DMS114 treated with DMSO at 0.1 percent for 48 hours (cell line): Measurements from ENCODE around the gene HK2.
A peak's percentile ranks its signal among the peaks of the same experiment; 100 is the strongest.
"Not testable (repeated sequence)": the region's sequence is repeated elsewhere in the genome, so short reads cannot be mapped to it uniquely, and the experiment has no call there.

ENCODE experiments used
- DNase-seq: peaks from one replicate; lab custom pipeline; 2025; ENCODE audit not compliant: unreplicated experiment; lab: John Stamatoyannopoulos, UW

HK2 gene

GRCh38 chr2:74876081-74876886 lies 42.4 kb downstream of the HK2 start:
- DNase-seq: peak; percentile 39

DNA sequence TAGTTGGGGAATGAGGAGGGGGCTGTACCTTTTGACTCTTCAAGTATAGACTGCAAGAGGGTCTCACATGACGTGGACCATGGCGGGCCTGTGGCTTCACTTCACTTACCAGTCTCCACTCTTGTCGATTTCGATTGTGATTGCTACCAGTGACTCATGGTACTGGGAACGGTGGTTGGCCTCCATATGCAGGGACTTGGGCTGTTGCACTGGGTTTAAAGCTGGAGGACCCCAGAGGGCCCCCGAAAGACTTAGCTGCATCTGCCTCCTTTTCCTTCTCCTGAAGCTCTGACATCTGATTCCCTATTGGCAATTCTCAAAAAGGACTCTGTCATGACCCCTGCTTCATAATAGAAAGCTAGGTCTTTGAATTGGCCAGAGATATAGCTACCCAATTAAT lies 43.4 kb downstream of the HK2 start:
- no peak for DNase-seq

GRCh38 chr2:74877781-74878433 lies 44.0 kb downstream of the HK2 start:
- DNase-seq: no peak

GRCh38 chr2:74878551-74878950 lies 44.6 kb downstream of the HK2 start:
- DNase-seq: no peak

- no peak for DNase-seq
Observed at GRCh38 chr2:74880054-74880728, 46.3 kb downstream of the HK2 start.

GRCh38 chr2:74881176-74881575 lies 47.2 kb downstream of the HK2 start:
- no peak for DNase-seq

GRCh38 chr2:74881626-74882298 lies 47.8 kb downstream of the HK2 start:
- DNase-seq: no peak

GRCh38 chr2:74882299-74882687 lies 48.4 kb downstream of the HK2 start:
- DNase-seq: no peak

DNA sequence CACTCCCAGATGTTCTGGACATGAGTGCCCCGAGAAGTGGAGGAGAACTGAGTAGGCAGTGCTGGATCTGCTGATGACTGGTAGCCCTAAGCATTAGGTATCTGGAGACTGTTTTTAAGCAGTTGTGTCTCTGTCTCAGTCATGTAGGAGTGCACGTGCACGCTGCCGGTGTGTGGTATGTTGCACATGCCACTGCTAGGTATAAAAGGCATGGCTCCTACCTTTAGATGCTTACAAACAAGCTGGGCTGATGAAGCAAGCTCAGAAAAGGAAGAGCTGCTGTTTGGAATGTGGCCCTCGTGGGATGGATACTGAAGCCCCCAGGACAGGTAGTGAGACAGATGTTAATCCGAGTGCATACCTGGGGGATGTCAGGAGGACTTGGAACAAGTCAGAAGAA lies 49.1 kb downstream of the HK2 start:
- no peak for DNase-seq

DNA sequence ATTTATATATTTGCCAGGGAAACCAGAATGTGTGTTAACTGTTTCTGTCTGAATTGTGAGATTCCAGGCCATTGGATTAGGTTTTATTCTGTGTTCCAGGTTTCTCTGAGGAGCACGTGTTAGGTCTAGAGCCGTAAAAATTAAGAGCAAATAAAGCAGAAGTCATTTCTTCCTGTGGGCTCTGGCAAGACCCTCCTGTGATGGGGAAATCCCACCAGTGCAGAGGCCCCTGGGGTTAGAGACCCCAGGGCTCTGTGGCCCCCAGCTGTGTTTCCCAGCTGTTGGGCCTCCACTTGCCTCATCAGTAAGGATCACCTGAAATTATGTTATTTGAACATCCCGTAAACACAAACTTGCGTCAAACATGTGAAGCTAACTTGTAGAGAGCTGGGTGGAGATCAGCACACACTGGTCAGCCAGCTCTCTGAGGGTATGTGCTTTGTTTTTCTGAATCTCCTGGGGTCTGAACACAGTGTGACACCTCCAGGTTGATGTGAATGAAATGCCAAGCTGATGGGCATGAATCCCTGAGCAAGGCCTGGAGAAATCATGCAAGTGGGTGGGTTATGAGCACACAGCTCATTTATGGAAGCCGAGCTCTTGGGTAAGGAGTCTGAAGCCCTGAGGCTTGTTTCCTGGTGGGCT lies 50.3 kb downstream of the HK2 start:
- no peak for DNase-seq

GRCh38 chr2:74884866-74885265 lies 50.9 kb downstream of the HK2 start:
- DNase-seq: no peak

DNA sequence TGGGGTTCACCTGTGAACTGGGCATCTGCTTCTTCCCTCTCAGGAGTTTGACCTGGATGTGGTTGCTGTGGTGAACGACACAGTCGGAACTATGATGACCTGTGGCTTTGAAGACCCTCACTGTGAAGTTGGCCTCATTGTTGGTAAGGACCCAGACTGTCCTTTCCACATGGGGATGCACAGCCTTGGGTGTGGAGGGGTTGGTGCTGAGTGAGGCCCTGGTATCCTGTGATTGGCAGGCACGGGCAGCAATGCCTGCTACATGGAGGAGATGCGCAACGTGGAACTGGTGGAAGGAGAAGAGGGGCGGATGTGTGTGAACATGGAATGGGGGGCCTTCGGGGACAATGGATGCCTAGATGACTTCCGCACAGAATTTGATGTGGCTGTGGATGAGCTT lies 52.3 kb downstream of the HK2 start:
- DNase-seq: no peak

GRCh38 chr2:74886811-74887210 lies 52.9 kb downstream of the HK2 start:
- DNase-seq: no peak

DNA sequence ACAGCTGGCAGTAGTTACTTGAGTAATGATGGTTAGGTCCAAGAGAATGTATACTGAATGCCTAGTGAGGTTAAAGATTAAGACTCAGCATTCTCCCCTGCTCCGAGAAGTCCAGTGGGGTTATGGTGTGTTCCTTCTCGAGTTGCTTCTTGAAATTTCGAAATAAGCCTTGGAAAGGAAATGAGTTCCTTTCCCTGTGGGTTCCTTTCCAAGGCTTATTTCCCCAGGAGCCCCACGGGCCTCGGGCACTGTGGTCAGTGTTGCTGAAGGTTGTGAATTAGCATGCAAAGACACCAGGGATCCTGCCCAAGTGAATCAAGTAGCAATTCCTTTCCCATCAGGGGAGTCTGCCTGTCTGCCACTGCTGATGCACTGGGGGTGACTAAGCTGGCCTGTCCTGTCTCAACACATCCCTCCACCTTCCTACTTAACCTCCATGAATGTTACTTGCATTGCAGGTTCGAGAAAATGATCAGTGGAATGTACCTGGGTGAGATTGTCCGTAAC lies 53.6 kb downstream of the HK2 start:
- no peak for DNase-seq

- DNase-seq: no peak
Observed at GRCh38 chr2:74887960-74888700, 54.2 kb downstream of the HK2 start.

DNA sequence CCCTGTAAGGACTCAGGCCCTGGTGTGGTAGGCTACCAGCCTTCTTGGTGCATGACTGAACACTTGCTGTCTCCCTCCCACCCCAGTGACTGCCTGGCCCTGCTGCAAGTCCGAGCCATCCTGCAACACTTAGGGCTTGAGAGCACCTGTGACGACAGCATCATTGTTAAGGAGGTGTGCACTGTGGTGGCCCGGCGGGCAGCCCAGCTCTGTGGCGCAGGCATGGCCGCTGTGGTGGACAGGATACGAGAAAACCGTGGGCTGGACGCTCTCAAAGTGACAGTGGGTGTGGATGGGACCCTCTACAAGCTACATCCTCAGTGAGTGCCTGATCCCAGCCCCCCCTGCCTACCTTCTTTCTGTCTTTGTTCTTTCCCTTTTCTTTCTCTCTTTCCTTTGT lies 55.2 kb downstream of the HK2 start:
- DNase-seq: no peak

DNA sequence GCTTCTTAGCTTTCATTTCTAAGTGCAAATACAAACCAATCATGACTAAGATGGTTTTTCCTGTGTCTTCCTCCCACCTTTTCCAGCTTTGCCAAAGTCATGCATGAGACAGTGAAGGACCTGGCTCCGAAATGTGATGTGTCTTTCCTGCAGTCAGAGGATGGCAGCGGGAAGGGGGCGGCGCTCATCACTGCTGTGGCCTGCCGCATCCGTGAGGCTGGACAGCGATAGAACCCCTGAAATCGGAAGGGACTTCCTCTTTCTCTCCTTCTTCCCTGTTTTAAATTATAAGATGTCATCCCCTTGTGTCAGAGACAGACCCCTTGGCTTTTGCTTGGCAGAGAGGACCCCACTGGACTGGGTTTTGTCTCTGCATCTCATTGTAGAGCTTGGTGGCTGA lies 56.8 kb downstream of the HK2 start:
- no peak for DNase-seq

GRCh38 chr2:74891136-74891764 lies 57.3 kb downstream of the HK2 start:
- DNase-seq: no peak

- DNase-seq: not testable (repeated sequence)
Observed at GRCh38 chr2:74891816-74892215, 57.9 kb downstream of the HK2 start.

DNA sequence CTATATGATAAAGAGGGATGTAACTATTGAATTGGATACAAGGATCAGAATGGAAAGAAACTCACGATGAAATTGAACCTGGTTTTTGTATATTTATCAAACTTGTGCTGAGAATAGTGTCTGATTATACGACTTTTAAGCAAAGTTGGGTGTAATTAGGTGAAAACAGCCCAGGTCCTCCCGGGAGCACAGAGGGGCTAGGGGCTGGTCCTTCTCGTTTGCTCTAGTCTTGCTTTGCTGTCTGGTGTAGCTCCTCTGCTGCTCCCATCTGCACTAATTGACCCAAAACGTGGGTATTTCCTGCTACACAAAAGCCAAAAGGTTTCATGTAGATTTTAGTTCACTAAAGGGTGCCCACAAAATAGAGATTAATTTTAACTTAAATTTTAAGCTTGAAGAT lies 58.7 kb downstream of the HK2 start:
- no peak for DNase-seq
